Cardiac muscle cell (in vitro differentiated cells and primary cell): ENCODE data around the gene VCAM1. TPM values are rescaled to one million over a fixed set of nuclear protein-coding genes. Genes with fewer than 3 reads are reported as not detected.

Experiments
- DNase-seq, 2 donors: peaks; one replicate each; pipeline versions ENCODE4 v3.0.0 to v3.0.0-alpha.2; 2010 to 2017; ENCODE audit warnings: low read depth in 1 of 2, low spot score in 1 of 2
- H3K27ac ChIP-seq: fragments of 200-600 bp; sonication (generic); 2 replicates; pipeline ENCODE4 v1.5.1; 2016
- H3K27me3 ChIP-seq: fragments of 200-600 bp; sonication (generic); 2 replicates; pipeline ENCODE4 v1.6.0; 2016; ENCODE audit warnings: control low read depth
- H3K36me3 ChIP-seq: fragments of 200-600 bp; sonication (generic); 2 replicates; pipeline ENCODE4 v1.5.1; 2016; ENCODE audit warnings: control low read depth
- H3K4me1 ChIP-seq: fragments of 200-600 bp; sonication (generic); 2 replicates; pipeline ENCODE4 v1.8.1; 2017; ENCODE audit warnings: low read depth, mild to moderate bottlenecking, mixed run types
- H3K4me3 ChIP-seq: fragments of 200-600 bp; sonication (generic); 2 replicates; pipeline ENCODE4 v1.5.1; 2016; ENCODE audit warnings: mild to moderate bottlenecking
- H3K9me3 ChIP-seq: fragments of 200-600 bp; sonication (generic); 2 replicates; pipeline ENCODE4 v1.5.1; 2017; ENCODE audit warnings: low read depth, mild to moderate bottlenecking, control low read depth
- CTCF ChIP-seq: IDR thresholded peaks from 2 replicates; pipeline ENCODE4 v1.5.1; 2012; ENCODE audit warnings: low read depth, mild to moderate bottlenecking, low read length
- polyA plus RNA-seq: library from polyadenylated mRNA; unstranded; fragments of >200 nt; fragmentation: Nextera tagmentation; extraction: Ambion mirVana; gene quantifications from 2 replicates; pipeline ENCODE4 v1.2.1, GENCODE V29; 2016
- total RNA-seq: library from RNA; depleted of rRNA; stranded (reverse); fragments of >200 nt; gene quantifications from 2 replicates; pipeline ENCODE4 v1.2.3, GENCODE V29; 2016

VCAM1 gene
- total and polyA plus RNA-seq, 2 experiments from 2014 or later = 443 to 718 TPM

GRCh38 chr1:100786870-100787269, 67.3 kb downstream of the VCAM1 start:
- no peak for DNase-seq
- Histone ChIP-seq H3K9me3 (no peaks in the 10 kb centered on the region), H3K27me3 (no peaks in the 10 kb centered on the region), H3K36me3 (no peaks in the 10 kb centered on the region), H3K27ac (no peak overlapping the region), H3K4me3 (no peak overlapping the region), H3K4me1 (peaks cover 7% of the 10 kb centered on the region)
- TF ChIP-seq CTCF = no peak

Other genes starting within 250 kb of the VCAM1 start
- gene GPR88, start 181.6 kb upstream of the VCAM1 start, total RNA-seq = 0.07 and 0.12 TPM in 2 replicates
- gene GPR88, start 181.6 kb upstream of the VCAM1 start, polyA plus RNA-seq = 0.10 and 0.42 TPM in 2 replicates
- 20.0 and 23.9 TPM in 2 replicates for gene EXTL2, start 175.1 kb downstream of the VCAM1 start, total RNA-seq
- gene EXTL2, start 175.1 kb downstream of the VCAM1 start, polyA plus RNA-seq = 42.5 and 57.2 TPM in 2 replicates
- 6.1 and 6.9 TPM in 2 replicates for gene SLC30A7, start 176.3 kb downstream of the VCAM1 start, total RNA-seq
- 5.3 and 8.4 TPM in 2 replicates for gene SLC30A7, start 176.3 kb downstream of the VCAM1 start, polyA plus RNA-seq